ENCODE data around the gene TRPM4.

GRCh38 chr19:49128545-49129237 lies 28.9 kb upstream of the TRPM4 start:
- TF ChIP-seq CTCF (conservative IDR thresholded peaks at IDR 0.05; ENCODE audit: low read length), result no peak
- TF ChIP-seq EZH2phosphoT487 (IDR thresholded peaks at IDR 0.05; ENCODE audit: borderline replicate concordance, low read depth, low read length), result no peak

Data from OCI-LY7 (cell line).